ENCODE data around the gene VCY1B.
"Not testable (repeated sequence)": the region's sequence is repeated elsewhere in the genome, so short reads cannot be mapped to it uniquely, and the experiment has no call there.

VCY1B gene

GRCh38 chrY:14055927-14056326, at the start of gene VCY1B:
Gene VCY1B (plus strand): TSS chrY:14056227. CDS start chrY:14056290, 63 bp downstream.
- not testable (repeated sequence) for DNase-seq

- not testable (repeated sequence) for DNase-seq
These were observed 44.1 kb upstream of the VCY1B start for GRCh38 chrY:14011916-14012315.

DNA sequence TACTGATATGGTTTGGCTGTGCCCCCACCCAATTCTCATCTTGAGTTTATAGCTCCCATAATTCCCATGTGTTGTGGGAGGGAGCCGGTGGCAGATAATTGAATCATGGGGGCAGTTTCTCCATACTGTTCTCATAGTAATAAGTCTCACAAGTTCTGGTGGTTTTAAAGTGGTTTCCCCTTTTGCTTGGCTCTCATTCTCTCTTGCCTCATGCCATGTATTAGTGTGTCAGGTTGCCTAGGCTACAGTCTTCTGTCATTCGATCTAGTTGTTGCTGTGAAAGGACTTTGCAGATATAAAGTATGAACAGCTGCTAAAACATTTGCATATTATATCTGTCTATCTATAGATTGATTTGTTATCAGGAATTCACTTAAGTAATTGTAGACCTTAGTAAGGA, 25.6 kb upstream of the VCY1B start:
- DNase-seq, result not testable (repeated sequence)

- no peak for DNase-seq
These were observed 29.9 kb downstream of the VCY1B start for GRCh38 chrY:14085877-14086276.

All from DMS153 (cell line).